GM12874 (cell line): ENCODE data around the gene DYNC2H1.

Source experiments
- TF ChIP-seq, protein P1 (sequence below): IDR thresholded peaks from 2 replicates; pipeline ENCODE4 v1.5.1; 2011; ENCODE audit warnings: low read depth, mild to moderate bottlenecking, control low read depth, low read length, moderate library complexity; ENCODE audit not compliant: insufficient read depth

Gene DYNC2H1

DNA sequence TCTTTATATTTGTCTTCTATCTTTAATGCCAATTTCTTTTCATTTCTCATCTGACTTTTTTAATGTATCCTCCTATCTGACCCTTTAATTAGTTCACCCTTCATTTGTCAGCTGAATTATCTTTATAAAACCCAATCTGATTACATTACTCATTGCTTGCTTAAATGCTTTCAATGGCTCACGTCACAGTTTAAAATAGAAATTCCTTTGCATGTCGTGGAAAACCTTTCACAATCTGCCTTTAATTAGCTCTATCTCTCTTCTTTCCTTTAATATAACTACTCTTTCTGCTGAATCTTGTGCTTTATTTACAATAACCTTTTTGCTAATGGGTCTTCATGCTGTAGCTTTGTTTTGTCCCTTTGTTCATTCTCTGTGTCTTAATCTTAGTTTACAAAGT, 125.7 kb downstream of the DYNC2H1 start:
- TF ChIP-seq, protein P1, sequence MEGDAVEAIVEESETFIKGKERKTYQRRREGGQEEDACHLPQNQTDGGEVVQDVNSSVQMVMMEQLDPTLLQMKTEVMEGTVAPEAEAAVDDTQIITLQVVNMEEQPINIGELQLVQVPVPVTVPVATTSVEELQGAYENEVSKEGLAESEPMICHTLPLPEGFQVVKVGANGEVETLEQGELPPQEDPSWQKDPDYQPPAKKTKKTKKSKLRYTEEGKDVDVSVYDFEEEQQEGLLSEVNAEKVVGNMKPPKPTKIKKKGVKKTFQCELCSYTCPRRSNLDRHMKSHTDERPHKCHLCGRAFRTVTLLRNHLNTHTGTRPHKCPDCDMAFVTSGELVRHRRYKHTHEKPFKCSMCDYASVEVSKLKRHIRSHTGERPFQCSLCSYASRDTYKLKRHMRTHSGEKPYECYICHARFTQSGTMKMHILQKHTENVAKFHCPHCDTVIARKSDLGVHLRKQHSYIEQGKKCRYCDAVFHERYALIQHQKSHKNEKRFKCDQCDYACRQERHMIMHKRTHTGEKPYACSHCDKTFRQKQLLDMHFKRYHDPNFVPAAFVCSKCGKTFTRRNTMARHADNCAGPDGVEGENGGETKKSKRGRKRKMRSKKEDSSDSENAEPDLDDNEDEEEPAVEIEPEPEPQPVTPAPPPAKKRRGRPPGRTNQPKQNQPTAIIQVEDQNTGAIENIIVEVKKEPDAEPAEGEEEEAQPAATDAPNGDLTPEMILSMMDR, result no peak

DNA sequence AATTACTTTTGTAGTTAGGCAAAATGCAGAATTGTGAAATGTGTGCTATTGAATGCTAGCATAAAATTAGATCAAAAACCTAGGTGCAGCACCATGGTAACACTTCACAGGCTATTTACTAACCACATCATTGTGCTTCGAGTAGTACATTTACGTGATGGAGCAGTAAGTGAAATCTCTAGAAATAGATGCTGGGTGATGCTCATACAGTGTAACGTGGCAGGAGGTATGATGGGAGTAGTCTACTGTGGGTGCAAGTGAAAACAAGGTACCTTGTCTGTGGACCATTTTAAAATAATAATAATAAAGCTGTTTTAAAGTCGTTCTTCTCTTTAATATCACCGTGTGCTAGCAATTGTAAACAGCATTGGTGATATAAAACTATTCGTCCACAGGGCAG, 132.3 kb downstream of the DYNC2H1 start:
- TF ChIP-seq, protein P1, result no peak

DNA sequence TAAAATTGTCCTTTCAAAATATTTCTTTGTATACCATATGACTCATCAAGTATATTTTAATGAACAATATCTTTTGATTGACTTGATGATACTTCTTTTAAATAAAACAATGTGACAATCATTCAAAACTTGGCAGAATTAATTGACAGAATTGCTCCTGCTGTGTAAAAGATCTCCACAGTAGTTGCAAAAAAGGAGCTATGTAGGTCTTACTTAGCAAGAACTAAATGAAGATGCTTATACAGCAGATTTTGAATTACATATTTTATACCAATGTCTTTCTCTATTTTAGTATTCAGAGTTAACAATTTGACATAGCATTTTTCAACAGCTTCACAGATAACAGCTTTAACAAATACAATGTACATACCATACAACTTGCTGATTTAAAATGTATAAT, 144.9 kb downstream of the DYNC2H1 start:
- TF ChIP-seq, protein P1, result no peak

DNA sequence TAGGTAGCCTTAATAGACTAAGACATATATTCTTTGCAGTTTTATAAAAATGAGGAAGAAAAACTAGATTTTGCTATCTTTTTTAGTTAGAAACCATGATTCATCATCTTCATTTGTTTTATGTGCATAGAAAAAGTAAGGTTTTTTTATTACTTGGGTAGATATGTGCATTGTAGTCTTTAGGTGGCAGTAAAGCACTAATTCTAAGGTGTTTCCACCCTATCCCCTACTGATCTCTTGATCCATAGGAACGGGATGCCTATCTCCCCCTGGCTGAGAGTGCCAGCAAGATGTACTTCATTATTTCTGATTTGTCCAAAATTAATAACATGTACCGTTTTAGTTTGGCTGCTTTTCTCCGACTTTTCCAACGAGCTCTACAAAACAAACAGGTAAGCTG, 148.1 kb downstream of the DYNC2H1 start:
- TF ChIP-seq, protein P1, result no peak

DNA sequence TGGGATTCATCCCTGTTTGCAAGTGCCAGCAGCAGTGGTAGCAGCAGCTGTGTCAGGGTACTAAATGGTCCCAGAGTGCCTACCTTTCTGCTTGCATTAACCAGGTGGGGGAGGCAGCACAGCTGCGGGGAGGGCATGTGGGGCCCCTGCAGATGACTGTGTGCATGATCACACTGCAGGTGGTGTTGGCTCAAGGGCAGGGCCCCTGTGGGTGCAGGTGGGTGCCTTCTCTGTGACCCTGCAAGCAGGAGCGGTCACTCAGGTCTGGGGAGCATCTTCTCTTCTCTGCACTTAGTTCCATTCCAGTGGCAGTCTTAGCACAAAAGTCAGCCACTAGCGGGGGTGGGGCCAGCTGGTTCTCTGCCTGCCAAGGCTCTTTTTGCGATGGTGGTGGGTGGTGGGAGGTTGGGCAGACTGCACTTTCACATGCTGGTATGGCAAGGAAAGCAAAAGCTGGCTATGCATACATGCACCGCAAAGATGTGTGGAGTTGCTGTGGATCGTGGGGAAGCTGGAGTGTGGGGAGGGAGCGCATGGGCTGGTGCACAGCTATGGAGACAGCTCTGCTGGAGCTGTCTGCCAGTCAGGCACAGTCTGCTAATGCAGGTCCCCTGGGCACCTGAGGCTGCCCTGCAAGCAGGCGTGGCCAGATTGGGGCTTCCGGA, 157.1 kb downstream of the DYNC2H1 start:
- TF ChIP-seq, protein P1, result no peak

DNA sequence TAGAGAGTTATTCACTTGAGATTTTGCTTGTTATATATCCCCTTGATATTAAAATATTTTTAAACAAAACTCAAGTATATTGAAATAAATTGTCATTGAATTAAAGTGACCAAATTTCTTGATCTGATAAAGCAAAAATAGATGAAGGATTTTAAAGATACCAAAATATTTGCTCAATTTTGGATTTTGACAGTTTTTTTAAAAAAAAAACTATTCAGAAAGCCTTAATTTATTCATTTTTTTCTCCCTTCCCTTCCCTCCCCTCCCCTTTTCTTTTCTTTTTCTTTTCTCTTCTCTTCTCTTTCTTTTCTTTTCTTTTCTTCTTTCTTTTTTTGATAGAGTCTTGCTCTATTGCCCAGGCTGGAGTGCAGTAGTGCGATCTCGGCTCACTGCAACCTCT, 163.7 kb downstream of the DYNC2H1 start:
- TF ChIP-seq, protein P1, result no peak

DNA sequence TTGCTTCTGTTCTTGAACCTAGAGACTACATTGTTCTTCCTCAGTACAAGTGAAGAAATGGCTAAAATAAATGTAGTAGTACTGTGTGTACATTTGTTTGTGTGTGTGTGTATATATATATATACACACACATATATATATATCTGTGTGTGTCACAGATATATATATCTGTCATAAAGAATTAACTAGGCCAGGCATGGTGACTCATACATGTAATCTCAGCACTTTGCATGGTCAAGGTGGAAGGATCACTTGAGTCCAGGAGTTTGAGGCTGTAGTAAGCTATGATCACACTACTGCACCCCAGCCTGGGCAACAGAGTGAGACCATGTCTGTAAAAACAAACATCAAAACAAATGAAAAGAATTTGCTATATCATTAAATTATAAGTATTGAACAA, 164.8 kb downstream of the DYNC2H1 start:
- TF ChIP-seq, protein P1, result no peak

DNA sequence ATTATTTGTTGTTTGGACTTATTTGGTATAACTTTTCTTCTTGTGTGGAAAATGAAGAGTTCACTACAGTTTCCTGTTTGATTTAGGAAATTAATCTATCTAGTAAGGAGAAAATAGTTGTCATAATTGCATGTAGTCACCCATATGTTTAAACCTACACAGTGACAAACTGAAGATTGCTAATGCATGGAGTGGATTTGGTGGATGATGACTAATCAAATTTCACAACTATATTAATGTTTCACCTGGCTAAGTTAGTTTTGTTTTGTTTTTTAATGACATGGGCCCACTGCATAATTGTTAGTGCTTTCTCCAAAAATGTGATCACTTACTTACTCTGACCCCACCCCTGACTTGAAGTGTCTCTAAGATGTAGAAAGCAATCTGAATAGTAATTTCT, 170.6 kb downstream of the DYNC2H1 start:
- TF ChIP-seq, protein P1, result no peak
